K562 (cell line): Measurements from ENCODE around the gene SP4. TPM values are rescaled to one million over a fixed set of nuclear protein-coding genes. Genes with fewer than 3 reads are reported as not detected.

Experiments
- ATAC-seq: fragments of 200-7000 bp; cut with Tn5 transposase; 3 replicates; pipeline ENCODE4 v1.9.1; 2020; ENCODE audit warnings: moderate library complexity
- BruUV-seq: library from RNA; stranded (reverse); fragments of 400-500 nt; replicated peaks from 2 replicates; lab custom pipeline; 2021; lab: Mats Ljungman, UMichigan
- CTCF ChIA-PET: fragments of 300-600 bp; formaldehyde crosslinking; extraction: SDS; loops from one replicate; lab custom pipeline; 2021; ENCODE audit warnings: low intra/inter-chr PET ratio; lab: Yijun Ruan, JAX
- POLR2A ChIA-PET: fragments of 300-600, 350-650 bp; sonication (Branson Sonifier 250); formaldehyde crosslinking; extraction: SDS; loops from one replicate; lab custom pipeline; 2021; ENCODE audit warnings: antibody characterized with exemption, inconsistent platforms; lab: Yijun Ruan, JAX
- DNase-seq, 4 experiments: peaks; one replicate each; pipeline versions ENCODE4 v3.0.0 to v3.0.0-alpha.2; 2011 to 2018; ENCODE audit warnings: low spot score in 3 of 4, mixed read lengths in 3 of 4; ENCODE audit errors: extremely low read depth in 1 of 4
- FAIRE-seq: peaks from 2 replicates; lab custom pipeline; 2011; peaks lifted over from hg19 to GRCh38; lab: Jason Lieb, UNC
- H2AFZ ChIP-seq: 2 replicates; pipeline ENCODE4 v1.6.0; 2011; ENCODE audit warnings: low read depth, low read length, control low read depth, inconsistent platforms
- H3K27ac ChIP-seq: fragments of 200-600 bp; 3 replicates; pipeline ENCODE4 v1.8.0; 2011; ENCODE audit warnings: low read depth, mild to moderate bottlenecking, control low read depth, inconsistent platforms, low read length, moderate library complexity, mixed read lengths; ENCODE audit errors: extremely low read depth
- H3K27me3 ChIP-seq, 2 experiments: fragments of 300-600 bp in 1 of 2; 2 replicates in 1 of 2; 3 replicates in 1 of 2; pipeline versions ENCODE4 v1.6.0 to v1.8.0; 2011; ENCODE audit warnings: inconsistent platforms in 2 of 2, low read length in 2 of 2, mild to moderate bottlenecking in 1 of 2, mixed read lengths in 1 of 2, moderate library complexity in 1 of 2; ENCODE audit not compliant: control insufficient read depth in 2 of 2, insufficient read depth in 2 of 2
- H3K36me3 ChIP-seq: fragments of 300-600 bp; 3 replicates; pipeline ENCODE4 v1.8.0; 2011; ENCODE audit warnings: mild to moderate bottlenecking, low read length, inconsistent platforms; ENCODE audit not compliant: control insufficient read depth, insufficient read depth
- H3K4me1 ChIP-seq, 2 experiments: fragments of 200-600 bp in 1 of 2; replicated peaks in 1 of 2; 2 replicates in 1 of 2; 3 replicates in 1 of 2; pipeline versions ENCODE4 v1.5.1 to v1.8.0; 2011; ENCODE audit warnings: inconsistent platforms in 2 of 2, low read length in 2 of 2, mild to moderate bottlenecking in 1 of 2, mixed read lengths in 1 of 2, moderate library complexity in 1 of 2; ENCODE audit not compliant: control insufficient read depth in 2 of 2, insufficient read depth in 2 of 2
- H3K4me2 ChIP-seq: 2 replicates; pipeline ENCODE4 v1.6.1; 2011; ENCODE audit warnings: low read length, control low read depth, inconsistent platforms, mixed read lengths; ENCODE audit not compliant: insufficient read depth
- H3K4me3 ChIP-seq: fragments of 200-600 bp; sonication (generic), shearing (Covaris generic); 2 replicates; pipeline ENCODE4 v1.5.1; 2016; ENCODE audit warnings: control low read depth, inconsistent platforms
- H3K79me2 ChIP-seq: fragments of 200-600 bp; 3 replicates; pipeline ENCODE4 v1.8.0; 2011; ENCODE audit warnings: low read length, inconsistent platforms; ENCODE audit not compliant: control insufficient read depth, insufficient read depth
- H3K9ac ChIP-seq, 2 experiments: 2 replicates each; pipeline versions ENCODE4 v1.6.0 to v1.6.1; 2011; ENCODE audit warnings: low read depth in 2 of 2, low read length in 2 of 2, control low read depth in 1 of 2, inconsistent platforms in 1 of 2, mild to moderate bottlenecking in 1 of 2, mixed read lengths in 1 of 2; ENCODE audit not compliant: insufficient read depth in 1 of 2
- H3K9me1 ChIP-seq: one replicate; pipeline ENCODE4 v1.6.0; 2011; ENCODE audit warnings: inconsistent platforms, mild to moderate bottlenecking, low read length, moderate library complexity; ENCODE audit not compliant: control insufficient read depth, insufficient read depth
- H3K9me3 ChIP-seq: replicated peaks from 2 replicates; pipeline ENCODE4 v1.5.1; 2011; ENCODE audit warnings: low read depth, low read length, inconsistent platforms; ENCODE audit not compliant: control insufficient read depth, insufficient read depth
- H4K20me1 ChIP-seq: replicated peaks from 2 replicates; pipeline ENCODE4 v1.6.1; 2011; ENCODE audit warnings: low read length, inconsistent platforms, mixed read lengths; ENCODE audit not compliant: control insufficient read depth, insufficient read depth
- COPS2 ChIP-seq: fragments of 450-650 bp; conservative IDR thresholded peaks from 2 replicates; pipeline ENCODE4 v1.6.1; 2016; ENCODE audit warnings: mild to moderate bottlenecking, moderate library complexity
- CXXC5 ChIP-seq: fragments of 250-450 bp; sonication (Bioruptor Pico); IDR thresholded peaks from 2 replicates; pipeline ENCODE4 v1.8.0; 2022; ENCODE audit warnings: inconsistent platforms, mild to moderate bottlenecking, moderate library complexity
- KAT2B ChIP-seq: IDR thresholded peaks from one replicate; pipeline ENCODE4 v1.6.1; 2012; ENCODE audit warnings: low read depth, mild to moderate bottlenecking, control low read depth, inconsistent platforms, low read length, moderate library complexity
- NFRKB ChIP-seq: fragments of 450-650 bp; IDR thresholded peaks from 2 replicates; pipeline ENCODE4 v1.6.1; 2016; ENCODE audit warnings: low read depth
- NUFIP1 ChIP-seq: fragments of 450-650 bp; IDR thresholded peaks from 2 replicates; pipeline ENCODE4 v1.6.1; 2018; ENCODE audit not compliant: partially characterized antibody
- PPARD ChIP-seq: fragments of 250-450 bp; sonication (Bioruptor Pico); IDR thresholded peaks from 2 replicates; pipeline ENCODE4 v1.8.0; 2022; ENCODE audit warnings: inconsistent platforms, mild to moderate bottlenecking, moderate library complexity
- SAFB ChIP-seq: fragments of 200-400 bp; formaldehyde crosslinking; IDR thresholded peaks from 2 replicates; pipeline ENCODE4 v1.6.1; 2017; ENCODE audit warnings: low read depth, low read length, borderline replicate concordance
- SMAD1 ChIP-seq: fragments of 150-350 bp; IDR thresholded peaks from 2 replicates; pipeline ENCODE4 v1.6.1; 2014; ENCODE audit warnings: low read length, low read depth; ENCODE audit not compliant: partially characterized antibody
- TGIF2 ChIP-seq: sonication (generic); formaldehyde crosslinking; IDR thresholded peaks from 2 replicates; pipeline ENCODE4 v1.8.1; 2022; ENCODE audit warnings: mild to moderate bottlenecking, missing genetic modification reagents, moderate library complexity
- ZNF124 ChIP-seq: sonication (generic); formaldehyde crosslinking; IDR thresholded peaks from 2 replicates; pipeline ENCODE4 v1.8.1; 2022; ENCODE audit warnings: missing genetic modification reagents
- ZNF134 ChIP-seq: fragments of 250-450 bp; sonication (Bioruptor Pico); conservative IDR thresholded peaks from 2 replicates; pipeline ENCODE4 v1.4.0; 2020
- ZNF395 ChIP-seq: fragments of 200-800 bp; sonication (Bioruptor generic); IDR thresholded peaks from 2 replicates; pipeline ENCODE4 v1.6.1; 2017; ENCODE audit warnings: missing genetic modification characterization, missing compliant biosample characterization
- ZNF518B ChIP-seq: fragments of 250-450 bp; sonication (Bioruptor Pico); IDR thresholded peaks from 2 replicates; pipeline ENCODE4 v1.5.0; 2021; ENCODE audit warnings: mild to moderate bottlenecking, moderate library complexity
- WGBS: fragments of 100-300 bp; shearing (Covaris generic); methylation state at CpG from one replicate; pipeline ENCODE4 v1.1.6; 2016; ENCODE audit warnings: low coverage, mixed read lengths; ENCODE audit not compliant: insufficient coverage; ENCODE audit errors: missing lambda C conversion rate; 5-methylcytosine and 5-hydroxymethylcytosine counted together
- in situ Hi-C: fragments of 300-500 bp; cut with MboI; formaldehyde crosslinking; loops from 4 replicates; pipeline ENCODE4 v1.15.0; 2018; ENCODE audit warnings: inconsistent platforms, mixed read lengths
- intact Hi-C: fragments of 100-400 bp; cut with micrococcal nuclease; formaldehyde crosslinking; loops from 2 replicates; pipeline ENCODE4 v1.14.2; 2022
- polyA plus RNA-seq, 8 experiments: library from polyadenylated mRNA; depleted of rRNA in 4 of 8; stranded (reverse) in 5 of 8; unstranded in 3 of 8; fragments of >200 nt; fragmentation: Nextera tagmentation in 2 of 8; fragmentation: Illumina TruSeq in 1 of 8; extraction: Ambion mirVana in 2 of 8; extraction: Trizol in 1 of 8; gene quantifications; 2 replicates each; pipeline versions ENCODE4 v1.2.1 to v1.2.3, GENCODE V29; 2011 to 2014; ENCODE audit warnings: inconsistent platforms in 1 of 8, missing spikeins in 1 of 8
- total RNA-seq, 7 experiments: library from RNA; depleted of rRNA in 6 of 7; stranded (reverse); fragments of >200 nt in 6 of 7; fragmentation: Illumina TruSeq in 2 of 7; extraction: Trizol in 2 of 7; gene quantifications; 2 replicates each; pipeline versions ENCODE4 v1.2.1 to v1.2.3, GENCODE V29; 2011 to 2021; ENCODE audit warnings: low replicate concordance in 1 of 7

The SP4 gene
- total and polyA plus RNA-seq, 9 of the 15 experiments (the other 6 are each of a cell fraction or from before 2014, with no cell fraction given): 2.4 to 9.4 (median 4.5) TPM

- no peak for TF ChIP-seq ZNF518B (CRISPR knock-in tag)
These were observed 27.0 kb downstream of the SP4 start (continued) for GRCh38 chr7:21454906-21455305.

GRCh38 chr7:21461282-21461681 is 33.4 kb downstream of the SP4 start:
- Histone ChIP-seq H3K36me3 (no peaks in the 10 kb centered on the region), H3K27me3 (no peaks in the 10 kb centered on the region), H3K4me2 (no peak overlapping the region), H3K9ac (no peak overlapping the region), H3K4me1 (no peaks in the 10 kb centered on the region; a peak in 1 of 5 replicates), H3K9me3 (no peaks in the 10 kb centered on the region), H2AFZ (no peak overlapping the region), H3K4me3 (no peak overlapping the region), H3K9me1 (no peaks in the 10 kb centered on the region), H3K79me2 (no peaks in the 10 kb centered on the region), H4K20me1 (no peaks in the 10 kb centered on the region), H3K27ac (no peak overlapping the region)
- FAIRE-seq (no peak), ATAC-seq (no peak), DNase-seq (no peak)
- BruUV-seq: no TSS peak
- 85% methylated on average over 4 of the region's 26 CpGs for WGBS
- in situ Hi-C loops: no loop called here
- ChIA-PET POLR2A (interaction anchor here (1.2 kb wide), 1 partner anchor 11 kb away, joined by 4 read pairs; no protein-coding TSS in a partner anchor), CTCF (no interaction called here)
- intact Hi-C loops: no loop called here
- TF ChIP-seq ZNF395: no peak
- no peak for TF ChIP-seq SMAD1
- no peak for TF ChIP-seq KAT2B
- TF ChIP-seq COPS2: no peak
- no peak for TF ChIP-seq ZNF124 (CRISPR knock-in tag)
- TF ChIP-seq ZNF518B (CRISPR knock-in tag): no peak
- TF ChIP-seq SAFB: no peak
- no peak for TF ChIP-seq NUFIP1
- no peak for TF ChIP-seq CXXC5 (CRISPR knock-in tag)
- TF ChIP-seq NFRKB: no peak
- no peak for TF ChIP-seq TGIF2 (CRISPR knock-in tag)
- TF ChIP-seq PPARD: no peak
- no peak for TF ChIP-seq ZNF134 (CRISPR knock-in tag)
